HG03064 (cell line): ENCODE measurements around the gene ZC3H7A.

Experiments
- ATAC-seq: cut with Tn5 transposase; IDR thresholded peaks from one replicate; pipeline ENCODE4 v1.9.1; 2021; ENCODE audit warnings: low read depth; ENCODE audit not compliant: unreplicated experiment

Gene ZC3H7A

GRCh38 chr16:11781773-11782172 is 15.3 kb downstream of the ZC3H7A start:
- no peak for ATAC-seq

- no peak for ATAC-seq
Measured at GRCh38 chr16:11780991-11781680, 15.9 kb downstream of the ZC3H7A start.

DNA sequence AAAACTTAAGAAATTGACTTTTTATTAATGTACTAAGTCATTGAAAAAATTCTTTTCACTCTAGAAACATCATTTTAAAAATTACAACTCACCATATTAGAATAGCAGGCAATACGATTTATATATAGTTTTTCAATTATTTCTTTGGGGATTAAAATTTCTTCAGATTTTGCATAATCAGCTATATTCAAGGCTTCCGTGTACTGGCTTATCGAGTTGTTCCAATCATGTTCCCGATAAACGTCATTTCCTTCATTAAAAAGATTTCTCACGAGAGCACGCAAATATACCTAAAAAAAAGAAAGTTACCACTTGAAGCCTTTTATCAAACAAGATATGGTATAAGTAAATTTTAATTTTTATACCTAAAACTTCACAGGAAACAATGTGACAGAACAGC is 18.0 kb downstream of the ZC3H7A start:
- ATAC-seq = no peak

- no peak for ATAC-seq
Measured at GRCh38 chr16:11774065-11774626, 22.9 kb downstream of the ZC3H7A start.

GRCh38 chr16:11768849-11769248 is 28.2 kb downstream of the ZC3H7A start:
- no peak for ATAC-seq

- no peak for ATAC-seq
Measured at GRCh38 chr16:11762431-11762830, 34.6 kb downstream of the ZC3H7A start.

DNA sequence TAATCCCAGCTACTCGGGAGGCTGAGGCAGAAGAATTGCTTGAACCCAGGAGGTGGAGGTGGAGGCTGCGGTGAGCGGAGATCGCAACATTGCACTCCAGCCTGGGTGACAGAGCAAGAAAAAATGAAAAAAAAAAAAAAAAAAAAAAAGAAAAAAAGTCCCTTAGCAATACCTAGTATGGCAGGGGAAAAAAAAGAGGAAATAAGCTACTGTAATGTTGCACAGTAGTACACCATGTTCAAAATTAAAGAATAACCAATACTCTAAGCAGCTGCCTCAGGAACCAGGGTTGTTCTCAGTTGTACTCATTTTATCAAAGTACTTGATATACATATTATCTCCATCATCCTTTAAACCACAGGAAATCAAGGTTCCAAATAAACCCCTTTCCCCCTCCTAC is 37.1 kb downstream of the ZC3H7A start:
- ATAC-seq = no peak

DNA sequence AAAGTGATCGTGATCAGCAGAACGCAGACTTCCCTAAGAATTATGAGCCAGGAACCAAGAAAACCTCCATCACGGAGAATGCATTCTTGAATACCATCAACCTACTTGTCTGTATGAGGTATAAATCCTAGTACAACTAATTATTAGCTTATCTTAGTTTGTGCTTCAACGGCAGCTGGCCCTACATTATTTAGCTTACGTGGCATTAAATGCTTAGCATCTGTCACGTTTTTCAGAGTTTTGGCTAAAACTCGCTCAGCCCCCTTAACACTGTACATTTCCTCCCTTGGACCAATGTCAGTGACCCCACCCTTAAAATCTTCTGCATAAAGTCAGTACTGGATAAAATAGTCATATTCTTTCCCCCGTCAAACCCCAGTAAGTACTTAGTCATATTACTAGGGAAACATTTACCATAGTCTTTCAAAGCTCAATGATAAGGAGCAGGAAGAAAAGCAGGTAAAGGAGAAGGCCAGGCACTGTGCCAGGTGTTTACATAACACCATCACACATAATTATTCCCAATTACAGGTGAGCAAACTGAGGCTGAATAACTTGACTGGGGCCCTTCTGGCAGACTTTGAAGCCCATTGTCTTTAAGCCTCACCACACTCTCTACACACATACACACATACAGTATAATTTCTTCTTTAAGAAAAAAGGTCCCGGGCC is 37.8 kb downstream of the ZC3H7A start:
- ATAC-seq = no peak

- no peak for ATAC-seq
Measured at GRCh38 chr16:11757671-11758545, 39.1 kb downstream of the ZC3H7A start.

DNA sequence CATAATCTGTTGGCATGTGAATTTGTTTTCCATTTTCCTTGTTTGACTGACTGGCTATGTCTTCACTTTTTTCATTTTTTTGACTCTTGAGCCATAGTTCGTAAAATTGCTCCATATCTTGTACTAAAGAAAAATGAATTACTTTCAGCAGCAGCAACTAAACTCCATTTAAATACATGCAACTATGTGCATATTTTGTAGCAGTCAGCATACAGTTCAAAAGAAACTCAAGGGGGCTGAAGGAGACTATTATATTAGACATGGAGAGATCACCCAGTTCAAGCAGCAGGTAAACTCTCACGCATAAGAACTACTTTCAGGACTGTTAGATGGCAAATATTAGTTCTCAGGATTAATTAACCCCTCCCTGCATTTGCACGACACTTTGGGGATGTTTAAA is 40.8 kb downstream of the ZC3H7A start:
- no peak for ATAC-seq

DNA sequence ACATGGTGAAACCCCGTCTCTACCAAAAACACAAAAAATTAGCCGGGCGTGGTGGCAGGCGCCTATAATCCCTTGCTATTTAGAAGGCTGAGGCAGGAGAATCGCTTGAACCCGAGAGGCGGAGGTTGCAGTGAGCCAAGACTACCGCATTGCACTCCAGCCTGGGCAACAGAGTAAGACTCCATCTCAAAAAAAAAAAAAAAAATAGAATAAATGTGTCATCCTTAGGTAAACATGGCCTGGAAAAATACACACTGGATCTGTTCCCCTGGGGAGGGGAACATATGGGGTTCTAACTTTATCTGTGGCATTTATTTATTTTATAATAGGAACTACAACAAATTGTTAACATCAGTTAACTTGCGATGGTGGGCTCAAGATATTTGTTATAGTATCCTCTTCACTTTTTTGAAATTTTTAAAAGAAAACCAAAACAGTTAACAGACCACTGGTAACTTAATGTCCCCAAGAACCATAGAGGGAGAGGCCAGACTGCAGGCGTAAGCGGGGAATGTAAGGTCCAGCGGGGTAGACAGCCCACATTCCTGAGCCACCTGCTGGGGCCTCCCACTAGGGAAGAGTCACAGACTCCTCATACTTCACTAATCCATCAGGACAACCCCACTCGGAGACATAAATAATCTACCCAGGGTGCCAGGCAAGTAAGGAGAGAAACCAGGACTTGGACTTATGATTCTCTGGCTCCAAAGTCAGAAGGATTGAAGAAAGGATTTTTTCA is 41.9 kb downstream of the ZC3H7A start:
- no peak for ATAC-seq

GRCh38 chr16:11752856-11753255 is 44.2 kb downstream of the ZC3H7A start:
- no peak for ATAC-seq

DNA sequence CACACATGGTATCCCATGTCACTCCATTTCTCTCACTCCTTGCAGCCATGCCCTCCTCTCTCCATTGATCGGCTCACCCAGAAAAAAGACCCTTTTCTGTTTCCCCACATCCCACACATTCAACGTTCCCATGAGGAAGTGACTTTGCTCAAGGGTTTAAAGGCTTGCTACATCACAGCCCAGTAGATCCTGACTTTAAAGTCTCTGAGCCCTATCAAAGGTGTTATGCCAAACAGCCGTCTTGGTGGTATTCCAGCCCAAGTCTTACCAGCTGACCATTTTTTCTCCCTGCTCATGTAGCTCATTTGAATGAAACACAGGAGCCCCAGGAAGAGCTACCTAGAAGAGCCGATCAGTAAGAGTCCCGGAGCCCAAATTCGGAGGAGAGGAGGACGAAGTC is 47.0 kb downstream of the ZC3H7A start:
- no peak for ATAC-seq

- ATAC-seq = no peak
Measured at GRCh38 chr16:11748404-11749254, 48.4 kb downstream of the ZC3H7A start.

DNA sequence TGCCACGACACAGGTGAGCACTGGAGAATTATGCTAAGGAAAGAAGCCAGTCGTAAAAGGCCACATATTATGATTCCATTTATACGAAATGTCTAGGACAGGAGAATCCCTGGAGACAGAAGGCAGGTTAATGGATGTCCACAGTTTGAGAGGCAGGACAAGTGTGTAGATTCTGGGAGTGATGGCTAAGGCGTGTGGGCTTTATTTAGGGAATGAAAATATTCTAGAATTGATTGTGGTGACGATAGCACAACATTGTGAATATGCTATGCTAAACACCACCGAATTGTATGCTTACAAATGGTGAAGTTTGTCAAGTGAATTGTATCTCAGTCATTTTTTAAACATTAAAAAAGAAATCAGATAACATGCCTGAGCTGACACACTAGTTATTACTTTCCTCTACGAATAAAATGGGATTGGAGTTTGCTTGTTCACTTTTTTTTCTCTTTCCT is 49.1 kb downstream of the ZC3H7A start:
- ATAC-seq = no peak

- no peak for ATAC-seq
Measured at GRCh38 chr16:11744075-11744470, 53.0 kb downstream of the ZC3H7A start.

GRCh38 chr16:11743308-11744074 is 53.6 kb downstream of the ZC3H7A start:
- no peak for ATAC-seq

DNA sequence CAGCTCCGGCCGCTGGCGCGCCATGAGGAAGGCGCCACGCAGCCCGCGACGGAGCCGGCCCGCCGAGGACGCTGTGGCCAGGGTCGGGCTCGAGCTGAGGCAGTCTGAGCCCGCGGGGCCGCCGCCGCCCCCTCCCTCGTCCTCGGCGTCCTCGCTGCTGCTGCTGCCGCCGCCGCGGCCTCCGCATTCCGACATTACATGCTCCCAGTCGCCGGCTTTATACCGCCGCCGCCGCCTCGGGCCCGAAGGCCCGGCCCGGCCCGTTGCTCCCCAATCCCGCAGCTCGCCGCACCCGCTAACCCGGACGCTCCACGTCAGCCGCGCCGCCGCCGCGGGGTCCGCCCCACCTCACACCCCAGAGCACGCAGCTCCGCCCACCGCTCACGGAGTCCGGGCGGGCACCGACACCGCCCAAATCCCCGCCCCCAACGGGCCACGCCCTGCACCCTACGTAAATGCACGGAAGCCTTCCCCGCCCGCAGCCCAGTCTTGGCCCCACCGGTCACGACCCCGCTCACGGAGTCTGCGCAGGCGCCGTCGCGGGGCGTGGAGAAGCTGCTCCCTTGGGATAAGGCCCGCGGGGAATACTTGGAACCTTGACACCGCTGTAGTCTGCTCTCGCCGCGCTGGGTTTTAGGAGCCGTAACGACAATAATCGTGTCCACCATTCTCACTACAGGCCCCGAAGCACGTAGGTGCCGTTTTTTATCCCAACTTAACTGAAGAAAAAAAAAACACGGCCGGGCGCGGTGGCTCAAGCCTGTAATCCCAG is 54.3 kb downstream of the ZC3H7A start, which contains the start of gene TXNDC11:
Gene TXNDC11, minus strand, starts transcription at position 322 of the 772 bp plus-strand sequence. Its CDS starts 127 bp downstream, at position 195.
- peak; percentile 78 for ATAC-seq
